Progenitor cell of endocrine pancreas (in vitro differentiated cells): Measurements from ENCODE around the gene AMDHD2. TPM values are rescaled to one million over a fixed set of nuclear protein-coding genes. Genes with fewer than 3 reads are reported as not detected.
A peak's percentile ranks its signal among the peaks of the same experiment; 100 is the strongest.

ENCODE experiments used
- DNase-seq: peaks from one replicate; pipeline ENCODE4 v3.0.0; 2021; ENCODE audit warnings: low spot score; ENCODE audit not compliant: unreplicated experiment
- H3K27ac Mint-ChIP-seq: 2 replicates; pipeline ENCODE4 v1.8.0; 2021; ENCODE audit warnings: mild to moderate bottlenecking, moderate library complexity, mixed read lengths
- H3K27me3 Mint-ChIP-seq: 2 replicates; pipeline ENCODE4 v1.8.0; 2021; ENCODE audit warnings: mixed read lengths
- H3K36me3 Mint-ChIP-seq: 2 replicates; pipeline ENCODE4 v1.8.0; 2022; ENCODE audit warnings: mixed read lengths; ENCODE audit not compliant: insufficient read depth
- H3K4me1 Mint-ChIP-seq: 2 replicates; pipeline ENCODE4 v1.8.0; 2021; ENCODE audit warnings: low read depth, mixed read lengths
- H3K4me3 Mint-ChIP-seq: 2 replicates; pipeline ENCODE4 v1.8.0; 2021; ENCODE audit warnings: low read depth, mild to moderate bottlenecking, moderate library complexity, mixed read lengths
- H3K9me3 Mint-ChIP-seq: 2 replicates; pipeline ENCODE4 v1.8.0; 2021; ENCODE audit warnings: low read depth, mixed read lengths
- total RNA-seq: library from RNA; stranded (reverse); gene quantifications from 2 replicates; pipeline ENCODE4 v1.2.1, GENCODE V29; 2021
- TF ChIP-seq, protein P1 (sequence below): fragments of 200-600 bp; sonication (generic); IDR thresholded peaks from one replicate; pipeline ENCODE4 v1.5.0; 2021; ENCODE audit warnings: antibody characterized with exemption, mild to moderate bottlenecking; ENCODE audit not compliant: unreplicated experiment

The AMDHD2 gene
- total RNA-seq, 1 donor from 2014 or later, result 40.8 TPM

DNA sequence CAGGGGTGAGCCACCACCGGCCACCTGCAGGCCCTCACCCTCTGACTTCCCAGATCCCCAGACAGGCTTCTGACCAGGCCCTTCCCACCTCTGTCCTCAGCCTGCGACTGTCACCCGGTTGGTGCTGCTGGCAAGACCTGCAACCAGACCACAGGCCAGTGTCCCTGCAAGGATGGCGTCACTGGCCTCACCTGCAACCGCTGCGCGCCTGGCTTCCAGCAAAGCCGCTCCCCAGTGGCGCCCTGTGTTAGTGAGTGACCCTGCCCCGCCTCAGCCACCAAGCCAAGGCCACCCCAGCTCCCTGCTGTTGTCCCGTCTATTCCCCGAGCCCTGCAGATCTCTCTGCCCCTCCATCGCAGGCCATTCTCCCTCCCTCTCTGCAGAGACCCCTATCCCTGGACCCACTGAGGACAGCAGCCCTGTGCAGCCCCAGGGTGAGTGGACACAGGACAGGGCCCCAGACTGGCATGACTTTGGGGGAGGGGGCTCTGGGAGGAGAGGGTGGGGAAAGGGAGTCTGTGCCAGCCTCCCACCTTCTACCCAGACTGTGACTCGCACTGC, 47.2 kb upstream of the AMDHD2 start:
- H3K27me3 Mint-ChIP-seq, result peaks cover 21% of the 10 kb centered on the region
- no peaks in the 10 kb centered on the region for H3K36me3 Mint-ChIP-seq
- TF ChIP-seq, protein P1, sequence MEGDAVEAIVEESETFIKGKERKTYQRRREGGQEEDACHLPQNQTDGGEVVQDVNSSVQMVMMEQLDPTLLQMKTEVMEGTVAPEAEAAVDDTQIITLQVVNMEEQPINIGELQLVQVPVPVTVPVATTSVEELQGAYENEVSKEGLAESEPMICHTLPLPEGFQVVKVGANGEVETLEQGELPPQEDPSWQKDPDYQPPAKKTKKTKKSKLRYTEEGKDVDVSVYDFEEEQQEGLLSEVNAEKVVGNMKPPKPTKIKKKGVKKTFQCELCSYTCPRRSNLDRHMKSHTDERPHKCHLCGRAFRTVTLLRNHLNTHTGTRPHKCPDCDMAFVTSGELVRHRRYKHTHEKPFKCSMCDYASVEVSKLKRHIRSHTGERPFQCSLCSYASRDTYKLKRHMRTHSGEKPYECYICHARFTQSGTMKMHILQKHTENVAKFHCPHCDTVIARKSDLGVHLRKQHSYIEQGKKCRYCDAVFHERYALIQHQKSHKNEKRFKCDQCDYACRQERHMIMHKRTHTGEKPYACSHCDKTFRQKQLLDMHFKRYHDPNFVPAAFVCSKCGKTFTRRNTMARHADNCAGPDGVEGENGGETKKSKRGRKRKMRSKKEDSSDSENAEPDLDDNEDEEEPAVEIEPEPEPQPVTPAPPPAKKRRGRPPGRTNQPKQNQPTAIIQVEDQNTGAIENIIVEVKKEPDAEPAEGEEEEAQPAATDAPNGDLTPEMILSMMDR, result no peak
- peaks cover 23% of the 10 kb centered on the region for H3K4me1 Mint-ChIP-seq
- H3K9me3 Mint-ChIP-seq, result no peaks in the 10 kb centered on the region
- no peak for DNase-seq
- H3K27ac Mint-ChIP-seq, result no peak overlapping the region
- H3K4me3 Mint-ChIP-seq, result peak overlapping the region; percentile 67

DNA sequence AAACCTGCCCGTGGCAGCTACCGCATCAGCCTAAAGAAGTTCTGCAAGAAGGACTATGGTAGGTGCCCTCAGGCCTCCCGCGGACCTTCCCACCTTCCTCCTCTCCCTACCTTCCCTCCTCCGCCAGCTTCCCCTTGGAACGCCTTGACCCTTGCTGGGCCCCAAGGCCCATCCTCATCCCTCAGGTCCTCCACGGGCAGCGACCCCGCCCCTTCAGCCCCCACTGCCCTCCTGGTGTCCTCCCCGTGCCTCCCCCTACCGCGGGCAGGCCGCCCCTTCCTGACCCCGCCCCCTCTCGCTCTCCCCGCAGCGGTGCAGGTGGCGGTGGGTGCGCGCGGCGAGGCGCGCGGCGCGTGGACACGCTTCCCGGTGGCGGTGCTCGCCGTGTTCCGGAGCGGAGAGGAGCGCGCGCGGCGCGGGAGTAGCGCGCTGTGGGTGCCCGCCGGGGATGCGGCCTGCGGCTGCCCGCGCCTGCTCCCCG, 46.7 kb upstream of the AMDHD2 start:
- no peaks in the 10 kb centered on the region for H3K9me3 Mint-ChIP-seq
- no peak overlapping the region for H3K27ac Mint-ChIP-seq
- H3K4me3 Mint-ChIP-seq, result peak overlapping the region; percentile 67
- H3K36me3 Mint-ChIP-seq, result no peaks in the 10 kb centered on the region
- H3K4me1 Mint-ChIP-seq, result peaks cover 22% of the 10 kb centered on the region
- TF ChIP-seq, protein P1, result no peak
- peaks cover 21% of the 10 kb centered on the region for H3K27me3 Mint-ChIP-seq
- DNase-seq, result no peak

DNA sequence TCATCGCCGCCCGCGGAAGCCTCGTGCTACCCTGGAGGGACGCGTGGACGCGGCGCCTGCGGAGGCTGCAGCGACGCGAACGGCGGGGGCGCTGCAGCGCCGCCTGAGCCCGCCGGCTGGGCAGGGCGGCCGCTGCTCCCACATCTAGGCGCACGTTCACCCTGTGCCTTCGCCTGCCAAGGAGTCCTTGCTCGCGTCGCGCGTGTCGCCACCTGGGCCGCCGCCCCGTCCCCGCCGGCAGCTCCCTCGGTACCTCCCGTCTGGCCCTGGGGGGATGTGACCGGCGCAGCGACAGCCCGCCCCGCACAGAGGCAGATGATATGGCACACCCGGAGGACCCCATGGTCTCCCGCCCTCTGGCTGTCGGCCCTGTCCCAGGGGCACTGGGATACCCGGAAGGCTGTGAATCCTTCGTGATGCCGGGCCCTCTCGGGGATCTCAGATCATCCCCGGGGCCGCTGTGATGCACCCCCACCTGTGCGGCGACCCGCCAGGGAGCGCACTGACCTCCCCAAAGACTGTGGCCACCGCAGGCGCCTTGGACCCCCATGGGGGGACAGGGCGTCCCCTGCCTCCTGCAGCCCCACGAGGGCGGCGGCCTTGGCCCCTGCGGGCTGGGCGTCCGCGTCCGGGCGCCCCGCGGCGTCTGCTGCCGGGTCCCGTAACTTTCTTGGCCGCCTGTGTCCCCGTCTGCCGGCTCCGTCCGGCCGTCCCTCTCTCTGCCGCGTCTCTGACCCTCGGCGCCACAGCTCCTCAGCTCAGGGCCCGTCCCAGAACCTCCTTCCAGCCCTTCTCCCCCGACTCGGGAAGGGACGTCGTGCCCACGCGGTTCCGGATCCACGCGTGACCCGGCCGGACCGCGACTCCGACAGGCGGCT, 45.9 kb upstream of the AMDHD2 start:
- H3K9me3 Mint-ChIP-seq, result no peaks in the 10 kb centered on the region
- DNase-seq, result no peak
- H3K36me3 Mint-ChIP-seq, result no peaks in the 10 kb centered on the region
- TF ChIP-seq, protein P1, result peak; percentile 55
- peaks cover 21% of the 10 kb centered on the region for H3K27me3 Mint-ChIP-seq
- peaks cover 21% of the 10 kb centered on the region for H3K4me1 Mint-ChIP-seq
- no peak overlapping the region for H3K27ac Mint-ChIP-seq
- H3K4me3 Mint-ChIP-seq, result peak overlapping the region; percentile 67

DNA sequence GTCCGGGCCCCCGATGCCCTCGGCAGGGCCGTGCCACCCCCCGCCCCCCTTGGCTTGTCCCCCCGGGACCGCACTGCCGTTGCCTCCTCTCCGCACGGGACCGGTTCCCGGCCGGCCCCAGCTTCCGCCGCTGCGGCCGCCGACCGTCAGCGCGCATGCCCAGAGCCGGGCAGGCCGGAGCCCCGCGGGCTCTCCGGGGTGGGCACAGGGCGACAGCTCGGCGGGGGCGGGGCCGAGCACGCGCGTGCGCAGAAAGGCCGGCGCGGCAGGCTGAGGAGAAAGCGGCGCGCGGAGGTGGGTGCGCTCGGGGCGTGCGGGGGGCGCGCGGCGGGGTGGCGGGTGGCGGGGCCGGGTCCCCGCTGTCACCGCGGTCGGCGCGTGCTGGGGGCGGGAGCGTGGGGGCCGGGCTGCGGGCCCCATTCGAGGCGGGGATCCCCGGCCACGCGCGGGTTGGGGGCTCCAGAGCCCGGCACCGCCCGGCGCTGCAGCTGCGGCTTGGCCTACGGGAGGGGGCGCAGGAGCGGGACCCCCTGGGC, 45.2 kb upstream of the AMDHD2 start, which contains the start of gene TBC1D24:
TSS of gene TBC1D24 (plus strand) at position 251 of the 536 bp plus-strand sequence. CDS start 21,022 bp downstream, outside the sequence.
- no peaks in the 10 kb centered on the region for H3K36me3 Mint-ChIP-seq
- H3K9me3 Mint-ChIP-seq, result no peaks in the 10 kb centered on the region
- H3K27ac Mint-ChIP-seq, result peak within 1 kb of the TSS; percentile 56
- peaks cover 19% of the 10 kb centered on the region for H3K4me1 Mint-ChIP-seq
- peaks cover 17% of the 10 kb centered on the region for H3K27me3 Mint-ChIP-seq
- TF ChIP-seq, protein P1, result no peak
- DNase-seq, result peak; percentile 88
- peak within 1 kb of the TSS; percentile 69 for H3K4me3 Mint-ChIP-seq
